Measurements from ENCODE around the gene DLK1.

DLK1 gene

DNA sequence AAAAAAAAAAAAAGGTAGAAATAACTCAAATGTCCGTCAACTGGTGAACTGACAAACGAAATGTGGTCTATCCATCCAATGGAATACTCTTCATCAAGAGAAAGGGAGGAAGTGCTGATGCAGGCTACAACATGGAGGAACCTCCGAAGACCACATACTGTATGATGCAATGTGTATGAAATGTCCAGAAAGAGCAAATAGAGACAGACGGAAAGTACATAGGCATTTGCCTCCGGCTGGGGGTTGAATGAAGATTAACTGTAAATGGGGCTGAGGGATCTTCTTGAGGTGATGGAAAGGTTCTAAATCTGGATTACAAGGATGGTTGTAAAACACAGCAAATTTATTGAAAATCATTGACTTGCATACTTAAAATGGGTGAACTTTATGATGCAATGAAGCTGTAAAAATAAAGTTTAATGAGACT, 35.4 kb downstream of the DLK1 start:
- H3K27me3 Mint-ChIP-seq (ENCODE audit: low read depth), result peaks cover 9% of the 10 kb centered on the region
- no peaks in the 10 kb centered on the region for H3K4me1 Mint-ChIP-seq
- no peak overlapping the region for H3K27ac Mint-ChIP-seq
- no peaks in the 10 kb centered on the region for H3K36me3 Mint-ChIP-seq (ENCODE audit: low read depth)
- TF ChIP-seq, protein P1, sequence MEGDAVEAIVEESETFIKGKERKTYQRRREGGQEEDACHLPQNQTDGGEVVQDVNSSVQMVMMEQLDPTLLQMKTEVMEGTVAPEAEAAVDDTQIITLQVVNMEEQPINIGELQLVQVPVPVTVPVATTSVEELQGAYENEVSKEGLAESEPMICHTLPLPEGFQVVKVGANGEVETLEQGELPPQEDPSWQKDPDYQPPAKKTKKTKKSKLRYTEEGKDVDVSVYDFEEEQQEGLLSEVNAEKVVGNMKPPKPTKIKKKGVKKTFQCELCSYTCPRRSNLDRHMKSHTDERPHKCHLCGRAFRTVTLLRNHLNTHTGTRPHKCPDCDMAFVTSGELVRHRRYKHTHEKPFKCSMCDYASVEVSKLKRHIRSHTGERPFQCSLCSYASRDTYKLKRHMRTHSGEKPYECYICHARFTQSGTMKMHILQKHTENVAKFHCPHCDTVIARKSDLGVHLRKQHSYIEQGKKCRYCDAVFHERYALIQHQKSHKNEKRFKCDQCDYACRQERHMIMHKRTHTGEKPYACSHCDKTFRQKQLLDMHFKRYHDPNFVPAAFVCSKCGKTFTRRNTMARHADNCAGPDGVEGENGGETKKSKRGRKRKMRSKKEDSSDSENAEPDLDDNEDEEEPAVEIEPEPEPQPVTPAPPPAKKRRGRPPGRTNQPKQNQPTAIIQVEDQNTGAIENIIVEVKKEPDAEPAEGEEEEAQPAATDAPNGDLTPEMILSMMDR (IDR thresholded peaks at IDR 0.05; ENCODE audit: unreplicated experiment in 3 of 3), result no peak
- H3K4me3 Mint-ChIP-seq, result no peak overlapping the region
- peaks cover 3% of the 10 kb centered on the region for H3K9me3 Mint-ChIP-seq

DNA sequence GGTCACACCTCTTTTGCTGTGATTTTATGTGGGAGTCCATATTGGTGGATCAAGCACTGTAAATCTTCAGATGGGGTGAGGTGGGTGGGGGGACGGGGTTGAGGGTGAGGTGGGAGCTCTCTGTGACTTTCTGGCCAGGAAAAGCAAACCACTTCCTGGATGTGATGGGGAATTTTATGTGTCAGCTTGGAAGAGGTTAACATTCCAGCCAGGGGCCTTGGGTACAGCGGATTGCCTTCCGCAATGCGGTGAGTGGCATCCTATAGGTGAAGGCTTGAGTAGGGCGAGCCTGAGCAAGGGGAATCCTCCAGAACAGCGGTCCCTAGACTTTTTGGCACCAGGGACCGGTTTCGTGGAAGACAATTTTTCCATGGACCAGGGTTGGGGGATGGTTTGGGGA, 36.2 kb downstream of the DLK1 start:
- no peaks in the 10 kb centered on the region for H3K4me1 Mint-ChIP-seq
- H3K4me3 Mint-ChIP-seq, result no peak overlapping the region
- TF ChIP-seq, protein P1 (IDR thresholded peaks at IDR 0.05; ENCODE audit: unreplicated experiment in 3 of 3), result no peak
- no peaks in the 10 kb centered on the region for H3K36me3 Mint-ChIP-seq (ENCODE audit: low read depth)
- peaks cover 3% of the 10 kb centered on the region for H3K9me3 Mint-ChIP-seq
- H3K27ac Mint-ChIP-seq, result no peak overlapping the region
- H3K27me3 Mint-ChIP-seq (ENCODE audit: low read depth), result peaks cover 9% of the 10 kb centered on the region

GRCh38 chr14:100764471-100765115, 37.9 kb downstream of the DLK1 start:
- H3K27ac Mint-ChIP-seq, result no peak overlapping the region
- peaks cover 11% of the 10 kb centered on the region for H3K27me3 Mint-ChIP-seq (ENCODE audit: low read depth)

DNA sequence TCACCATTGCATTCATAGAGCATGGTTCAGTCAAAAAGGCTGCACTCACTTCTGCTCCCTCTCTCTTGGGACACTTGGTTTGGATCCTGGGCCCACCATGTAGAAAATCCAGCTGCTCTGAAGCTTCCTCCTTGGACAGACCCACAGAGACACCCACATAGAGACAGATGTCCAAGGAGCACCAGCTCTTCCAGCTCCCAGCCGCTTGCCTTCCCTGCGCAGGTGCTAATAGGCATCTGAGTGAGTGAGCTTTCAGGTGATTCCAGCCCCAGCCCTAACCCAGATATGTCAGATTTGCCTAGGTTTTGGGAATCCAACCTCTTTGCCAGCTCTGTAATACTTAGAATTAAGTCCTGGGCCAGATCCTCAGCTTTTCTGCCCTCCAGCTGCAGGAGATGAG, 38.6 kb downstream of the DLK1 start:
- no peak overlapping the region for H3K27ac Mint-ChIP-seq
- H3K27me3 Mint-ChIP-seq (ENCODE audit: low read depth), result peaks cover 14% of the 10 kb centered on the region
- H3K36me3 Mint-ChIP-seq (ENCODE audit: low read depth), result no peaks in the 10 kb centered on the region
- TF ChIP-seq, protein P1 (IDR thresholded peaks at IDR 0.05; ENCODE audit: unreplicated experiment in 3 of 3), result no peak
- peaks cover 3% of the 10 kb centered on the region for H3K9me3 Mint-ChIP-seq
- H3K4me1 Mint-ChIP-seq, result no peaks in the 10 kb centered on the region
- H3K4me3 Mint-ChIP-seq, result no peak overlapping the region

More at GRCh38 chr14:100764471-100765115, 37.9 kb downstream of the DLK1 start:
- H3K4me1 Mint-ChIP-seq, result no peaks in the 10 kb centered on the region
- H3K9me3 Mint-ChIP-seq, result peaks cover 3% of the 10 kb centered on the region
- TF ChIP-seq, protein P1 (IDR thresholded peaks at IDR 0.05; ENCODE audit: unreplicated experiment in 3 of 3), result no peak
- H3K4me3 Mint-ChIP-seq, result no peak overlapping the region
- H3K36me3 Mint-ChIP-seq (ENCODE audit: low read depth), result no peaks in the 10 kb centered on the region

DNA sequence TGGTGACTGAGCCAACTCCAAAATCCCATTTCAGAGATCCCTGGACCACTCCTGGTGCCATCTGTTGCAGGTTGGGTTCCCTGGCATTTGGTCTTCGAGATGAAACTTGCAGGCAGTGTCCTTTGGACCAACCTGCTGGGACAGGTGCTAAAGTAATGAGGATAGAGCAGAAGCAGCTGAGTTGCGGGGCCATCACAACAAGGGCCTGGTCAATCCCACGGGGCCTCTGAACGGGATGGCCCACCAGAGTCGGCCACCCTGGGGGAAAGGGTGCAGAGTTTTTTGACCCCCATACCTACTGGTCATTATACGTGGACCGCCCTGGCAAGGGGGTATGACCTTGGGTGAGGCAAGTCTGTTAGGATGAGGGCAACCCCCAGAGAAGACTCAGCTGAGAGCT, 39.3 kb downstream of the DLK1 start:
- no peak overlapping the region for H3K4me3 Mint-ChIP-seq
- H3K4me1 Mint-ChIP-seq, result no peaks in the 10 kb centered on the region
- TF ChIP-seq, protein P1 (IDR thresholded peaks at IDR 0.05; ENCODE audit: unreplicated experiment in 3 of 3), result no peak
- H3K27me3 Mint-ChIP-seq (ENCODE audit: low read depth), result peaks cover 18% of the 10 kb centered on the region
- H3K36me3 Mint-ChIP-seq (ENCODE audit: low read depth), result no peaks in the 10 kb centered on the region
- H3K27ac Mint-ChIP-seq, result no peak overlapping the region
- peaks cover 10% of the 10 kb centered on the region for H3K9me3 Mint-ChIP-seq
